Adipose tissue (tissue), 3 donors: ENCODE results near the gene SFSWAP. TPM values are rescaled to one million over a fixed set of nuclear protein-coding genes. Genes with fewer than 3 reads are reported as not detected.

Experiments used
- H3K27ac ChIP-seq: one replicate; pipeline ENCODE4 v1.5.1; 2013; ENCODE audit warnings: low read depth, low read length
- WGBS, 3 donors: extraction: QIAGEN DNeasy Blood & Tissue Kit; methylation state at CpG; one replicate each; pipeline ENCODE4 v1.1.7; 2013; 5-methylcytosine and 5-hydroxymethylcytosine counted together
- polyA plus RNA-seq, 3 donors: library from polyadenylated mRNA; stranded (reverse); fragments of 200-250 nt; gene quantifications; one replicate each; pipeline ENCODE4 v1.2.3, GENCODE V29; 2013
- donor health status: healthy with polysubstance abuse.
- donor health status: Bipolar disorder and iron deficiency.
- donor health status: healthy.

SFSWAP gene
- polyA plus RNA-seq, 3 donors, result 16.0 to 28.4 (median 18.1) TPM

- no peak overlapping the region for H3K27ac ChIP-seq
- 80 to 89% (median 83%) methylated on average over 19 of the region's 19 CpGs for WGBS, 3 donors
Observed at GRCh38 chr12:131793243-131794022, 82.5 kb downstream of the SFSWAP start.

- H3K27ac ChIP-seq, result no peak overlapping the region
- 96 to 97% (median 96%) methylated on average over 7 of the region's 7 CpGs for whole genome bisulfite sequencing, 3 donors
Observed at GRCh38 chr12:131794061-131794460, 83.2 kb downstream of the SFSWAP start.

GRCh38 chr12:131794573-131794972 lies 83.7 kb downstream of the SFSWAP start:
- H3K27ac ChIP-seq, result no peak overlapping the region
- 88 to 91% (median 90%) methylated on average over 10 of the region's 10 CpGs for WGBS, 3 donors

GRCh38 chr12:131795064-131795463 lies 84.2 kb downstream of the SFSWAP start:
- no peak overlapping the region for H3K27ac ChIP-seq
- 76 to 85% (median 84%) methylated on average over 14 of the region's 14 CpGs for WGBS, 3 donors

GRCh38 chr12:131795690-131796410 lies 85.0 kb downstream of the SFSWAP start:
- WGBS, 3 donors, result 69 to 72% (median 69%) methylated on average over 11 to 13 of the region's 15 CpGs

GRCh38 chr12:131796411-131796736 lies 85.5 kb downstream of the SFSWAP start:
- 91 to 97% (median 95%) methylated on average over 6 of the region's 6 CpGs for WGBS, 3 donors
- H3K27ac ChIP-seq, result no peak overlapping the region

More at GRCh38 chr12:131795690-131796410, 85.0 kb downstream of the SFSWAP start:
- no peak overlapping the region for H3K27ac ChIP-seq

- no peak overlapping the region for H3K27ac ChIP-seq
- 92 to 95% (median 95%) methylated on average over 27 to 28 of the region's 28 CpGs for WGBS, 3 donors
Observed at GRCh38 chr12:131796754-131797587, 86.1 kb downstream of the SFSWAP start.

- H3K27ac ChIP-seq, result no peak overlapping the region
- 90% methylated on average over 10 of the region's 10 CpGs for WGBS, 3 donors
Observed at GRCh38 chr12:131797588-131797934, 86.7 kb downstream of the SFSWAP start.

- 90 to 93% (median 91%) methylated on average over 21 of the region's 21 CpGs for WGBS, 3 donors
- H3K27ac ChIP-seq, result no peak overlapping the region
Observed at GRCh38 chr12:131799195-131799594, 88.3 kb downstream of the SFSWAP start.

- 91 to 92% (median 92%) methylated on average over 29 of the region's 29 CpGs for WGBS, 3 donors
Observed at GRCh38 chr12:131799828-131800593, 89.1 kb downstream of the SFSWAP start.

GRCh38 chr12:131800594-131801135 lies 89.8 kb downstream of the SFSWAP start:
- 91 to 93% (median 92%) methylated on average over 20 of the region's 20 CpGs for WGBS, 3 donors
- no peak overlapping the region for H3K27ac ChIP-seq

More at GRCh38 chr12:131799828-131800593, 89.1 kb downstream of the SFSWAP start:
- H3K27ac ChIP-seq, result no peak overlapping the region

- 78 to 83% (median 80%) methylated on average over 31 to 35 of the region's 35 CpGs for WGBS, 3 donors
Observed at GRCh38 chr12:131801254-131801866, 90.5 kb downstream of the SFSWAP start.

GRCh38 chr12:131803961-131804521 lies 93.2 kb downstream of the SFSWAP start:
- 19 to 44% (median 20%) methylated on average over 11 of the region's 11 CpGs for WGBS, 3 donors
- H3K27ac ChIP-seq, result no peak overlapping the region

More at GRCh38 chr12:131801254-131801866, 90.5 kb downstream of the SFSWAP start:
- H3K27ac ChIP-seq, result no peak overlapping the region

GRCh38 chr12:131805421-131805820 lies 94.5 kb downstream of the SFSWAP start:
- H3K27ac ChIP-seq, result no peak overlapping the region
- 67 to 78% (median 68%) methylated on average over 5 of the region's 5 CpGs for WGBS, 3 donors

GRCh38 chr12:131806674-131807073 lies 95.8 kb downstream of the SFSWAP start:
- H3K27ac ChIP-seq, result no peak overlapping the region
- 70 to 80% (median 77%) methylated on average over 7 of the region's 7 CpGs for WGBS, 3 donors

- 63 to 70% (median 67%) methylated on average over 42 to 44 of the region's 44 CpGs for WGBS, 3 donors
- H3K27ac ChIP-seq, result no peak overlapping the region
Observed at GRCh38 chr12:131808744-131809371, 98.0 kb downstream of the SFSWAP start.
